Mesenchymal stem cell (in vitro differentiated cells and primary cell): Measurements from ENCODE around the gene ZNF621.

Experiments used
- DNase-seq: peaks from one replicate; pipeline ENCODE4 v3.0.0-alpha.2; 2013
- H2AFZ ChIP-seq: one replicate; pipeline ENCODE4 v1.6.1; 2013; ENCODE audit warnings: low read depth, mild to moderate bottlenecking, control low read depth, inconsistent platforms, low read length, moderate library complexity
- H2AK5ac ChIP-seq: 2 replicates; pipeline ENCODE4 v1.6.1; 2013; ENCODE audit warnings: low read length, moderate library complexity, mild to moderate bottlenecking, inconsistent platforms; ENCODE audit not compliant: severe bottlenecking
- H2BK120ac ChIP-seq: one replicate; pipeline ENCODE4 v1.6.1; 2013; ENCODE audit warnings: low read depth, mild to moderate bottlenecking, inconsistent platforms, low read length, moderate library complexity
- H2BK12ac ChIP-seq, 2 experiments: one replicate each; pipeline ENCODE4 v1.6.1; 2013; ENCODE audit warnings: inconsistent platforms in 2 of 2, low read length in 2 of 2, mild to moderate bottlenecking in 2 of 2, moderate library complexity in 2 of 2, control low read depth in 1 of 2
- H2BK15ac ChIP-seq: one replicate; pipeline ENCODE4 v1.6.1; 2013; ENCODE audit warnings: mild to moderate bottlenecking, low read depth, inconsistent platforms; ENCODE audit not compliant: poor library complexity, severe bottlenecking
- H2BK5ac ChIP-seq: 2 replicates; pipeline ENCODE4 v1.6.1; 2013; ENCODE audit warnings: low read depth, mild to moderate bottlenecking, low read length, control low read depth, inconsistent platforms; ENCODE audit not compliant: poor library complexity, severe bottlenecking
- H3K14ac ChIP-seq, 2 experiments: one replicate each; pipeline ENCODE4 v1.6.1; 2013; ENCODE audit warnings: inconsistent platforms in 2 of 2, low read length in 2 of 2, control low read depth in 1 of 2, mild to moderate bottlenecking in 1 of 2, moderate library complexity in 1 of 2
- H3K18ac ChIP-seq, 2 experiments: one replicate each; pipeline ENCODE4 v1.6.1; 2013; ENCODE audit warnings: inconsistent platforms in 2 of 2, low read length in 2 of 2, control low read depth in 1 of 2, low read depth in 1 of 2, mild to moderate bottlenecking in 1 of 2
- H3K23ac ChIP-seq, 2 experiments: one replicate each; pipeline ENCODE4 v1.6.1; 2013; ENCODE audit warnings: inconsistent platforms in 2 of 2, low read length in 2 of 2, mild to moderate bottlenecking in 2 of 2, moderate library complexity in 2 of 2, control low read depth in 1 of 2
- H3K27ac ChIP-seq: 2 replicates; pipeline ENCODE4 v1.5.1; 2013; ENCODE audit warnings: mild to moderate bottlenecking, moderate library complexity, low read length, control low read depth, inconsistent platforms; ENCODE audit not compliant: poor library complexity, severe bottlenecking
- H3K27me3 ChIP-seq, 2 experiments: 2 replicates each; pipeline versions ENCODE4 v1.6.1 to v1.7.0; 2013; ENCODE audit warnings: low read length in 2 of 2, mild to moderate bottlenecking in 2 of 2, moderate library complexity in 2 of 2, control low read depth in 1 of 2, inconsistent platforms in 1 of 2; ENCODE audit not compliant: control insufficient read depth in 1 of 2, insufficient read depth in 1 of 2
- H3K36me3 ChIP-seq, 2 experiments: 2 replicates each; pipeline versions ENCODE4 v1.6.1 to v1.7.0; 2013; ENCODE audit warnings: low read length in 2 of 2, control low read depth in 1 of 2, inconsistent platforms in 1 of 2, low read depth in 1 of 2, mild to moderate bottlenecking in 1 of 2; ENCODE audit not compliant: insufficient read depth in 2 of 2, control insufficient read depth in 1 of 2
- H3K4ac ChIP-seq, 2 experiments: one replicate each; pipeline ENCODE4 v1.6.1; 2013; ENCODE audit warnings: inconsistent platforms in 2 of 2, low read length in 2 of 2, mild to moderate bottlenecking in 2 of 2, moderate library complexity in 2 of 2, control low read depth in 1 of 2, low read depth in 1 of 2
- H3K4me1 ChIP-seq: 2 replicates; pipeline ENCODE4 v1.6.1; 2013; ENCODE audit warnings: low read depth, low read length, control low read depth; ENCODE audit not compliant: control insufficient read depth, insufficient read depth
- H3K4me2 ChIP-seq: 2 replicates; pipeline ENCODE4 v1.6.1; 2013; ENCODE audit warnings: low read length, mild to moderate bottlenecking, inconsistent platforms; ENCODE audit not compliant: poor library complexity, severe bottlenecking
- H3K4me3 ChIP-seq, 2 experiments: 2 replicates each; pipeline versions ENCODE4 v1.5.1 to v1.7.0; 2013; ENCODE audit warnings: low read length in 2 of 2, mild to moderate bottlenecking in 2 of 2, control low read depth in 1 of 2, low read depth in 1 of 2; ENCODE audit not compliant: insufficient read depth in 1 of 2
- H3K79me1 ChIP-seq: replicated peaks from 2 replicates; pipeline ENCODE4 v1.6.1; 2013; ENCODE audit warnings: mild to moderate bottlenecking, control low read depth, low read length, inconsistent platforms; ENCODE audit not compliant: poor library complexity, severe bottlenecking
- H3K9ac ChIP-seq: 2 replicates; pipeline ENCODE4 v1.7.0; 2013; ENCODE audit warnings: mild to moderate bottlenecking, low read length, moderate library complexity
- H3K9me3 ChIP-seq: 2 replicates; pipeline ENCODE4 v1.7.0; 2013; ENCODE audit warnings: mild to moderate bottlenecking, low read length; ENCODE audit not compliant: control insufficient read depth
- H4K8ac ChIP-seq: one replicate; pipeline ENCODE4 v1.6.1; 2013; ENCODE audit warnings: inconsistent platforms, mild to moderate bottlenecking, low read length, moderate library complexity
- H4K91ac ChIP-seq: one replicate; pipeline ENCODE4 v1.6.1; 2013; ENCODE audit warnings: mild to moderate bottlenecking, low read length, inconsistent platforms
- WGBS: methylation state at CpG from one replicate; pipeline ENCODE4 v1.1.7; 2013; ENCODE audit warnings: mixed read lengths; 5-methylcytosine and 5-hydroxymethylcytosine counted together

The ZNF621 gene

DNA sequence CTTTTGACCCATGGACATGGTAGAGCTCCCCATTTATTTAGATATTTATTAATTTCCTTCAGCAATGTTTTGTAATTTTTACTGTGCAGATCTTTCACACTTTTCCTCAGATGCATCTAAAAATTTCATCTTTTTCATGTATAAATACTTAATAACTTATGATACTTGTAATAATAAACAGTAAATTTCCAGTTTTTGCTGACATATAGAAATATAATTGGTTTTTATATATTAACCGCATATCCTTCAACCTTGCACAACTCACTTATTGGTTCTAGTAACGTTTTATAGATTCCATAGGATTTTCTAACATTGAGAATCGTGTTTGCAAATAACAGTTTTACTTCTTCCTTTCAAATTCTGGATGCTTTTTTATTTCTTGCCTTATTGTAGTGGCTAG, 3.5 kb upstream of the ZNF621 start:
- H2BK5ac ChIP-seq, result no peak overlapping the region
- H2BK15ac ChIP-seq, result no peak overlapping the region
- H3K23ac ChIP-seq, result no peak overlapping the region
- WGBS, result no CpG with 5 or more reads among the region's 3 CpGs
- no peaks in the 10 kb centered on the region for H3K9me3 ChIP-seq
- no peak overlapping the region for H3K18ac ChIP-seq
- H4K8ac ChIP-seq, result no peak overlapping the region
- H3K36me3 ChIP-seq, result peaks cover 2 to 4% of the 10 kb centered on the region in 2 experiments
- H3K4ac ChIP-seq, result no peak overlapping the region
- DNase-seq, result no peak
- H2BK120ac ChIP-seq, result no peak overlapping the region
- H3K27ac ChIP-seq, result no peak overlapping the region
- no peak overlapping the region for H4K91ac ChIP-seq
- H2AK5ac ChIP-seq, result no peak overlapping the region
- H3K14ac ChIP-seq, result no peak overlapping the region
- H2BK12ac ChIP-seq, result no peak overlapping the region
- no peaks in the 10 kb centered on the region for H3K27me3 ChIP-seq
- H3K4me2 ChIP-seq, result no peak overlapping the region
- H3K4me3 ChIP-seq, result no peak overlapping the region
- H2AFZ ChIP-seq, result no peak overlapping the region
- H3K4me1 ChIP-seq, result peaks cover 7% of the 10 kb centered on the region
- no peak overlapping the region for H3K9ac ChIP-seq
- H3K79me1 ChIP-seq, result peaks cover 2% of the 10 kb centered on the region

DNA sequence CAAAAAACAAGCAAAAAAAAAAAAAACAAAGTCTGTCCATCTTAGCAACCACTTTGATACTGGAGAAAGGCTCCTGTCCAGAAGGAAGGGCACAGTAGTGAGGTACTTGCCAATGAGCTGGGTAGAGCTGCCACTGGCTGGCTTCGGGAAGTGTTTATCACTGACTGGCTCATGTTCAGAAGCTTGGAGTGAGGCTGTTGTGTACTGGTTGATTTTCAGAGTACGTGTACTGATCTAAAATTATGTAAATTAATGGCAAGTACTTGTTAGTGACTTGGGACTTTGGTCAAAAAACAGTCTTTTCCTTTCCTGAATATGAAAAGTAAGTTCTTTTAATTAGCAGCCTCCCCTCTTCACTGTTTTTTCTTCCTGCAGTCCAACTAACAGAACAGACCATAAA, 979 bp upstream of the ZNF621 start:
- no peak overlapping the region for H3K23ac ChIP-seq
- peak; percentile 9 for DNase-seq
- H4K91ac ChIP-seq, result no peak overlapping the region
- H3K27ac ChIP-seq, result no peak overlapping the region
- H3K79me1 ChIP-seq, result peaks cover 4% of the 10 kb centered on the region
- H3K14ac ChIP-seq, result no peak overlapping the region
- no peak overlapping the region for H2BK15ac ChIP-seq
- no peak overlapping the region for H3K18ac ChIP-seq
- peaks cover 0 to 25% of the 10 kb centered on the region in 2 experiments for H3K36me3 ChIP-seq
- no peak overlapping the region for H3K4me2 ChIP-seq
- no peak overlapping the region for H2BK120ac ChIP-seq
- 100% methylated on average over 2 of the region's 2 CpGs for WGBS
- H3K4me3 ChIP-seq, result peak overlapping the region in 1 of 2 experiments; percentile 98
- H2AK5ac ChIP-seq, result no peak overlapping the region
- no peak overlapping the region for H2BK12ac ChIP-seq
- H2BK5ac ChIP-seq, result no peak overlapping the region
- no peaks in the 10 kb centered on the region for H3K27me3 ChIP-seq
- no peak overlapping the region for H3K4ac ChIP-seq
- peak overlapping the region; percentile 99 for H3K9ac ChIP-seq
- H2AFZ ChIP-seq, result no peak overlapping the region
- no peak overlapping the region for H4K8ac ChIP-seq
- H3K9me3 ChIP-seq, result no peaks in the 10 kb centered on the region
- peaks cover 7% of the 10 kb centered on the region for H3K4me1 ChIP-seq

DNA sequence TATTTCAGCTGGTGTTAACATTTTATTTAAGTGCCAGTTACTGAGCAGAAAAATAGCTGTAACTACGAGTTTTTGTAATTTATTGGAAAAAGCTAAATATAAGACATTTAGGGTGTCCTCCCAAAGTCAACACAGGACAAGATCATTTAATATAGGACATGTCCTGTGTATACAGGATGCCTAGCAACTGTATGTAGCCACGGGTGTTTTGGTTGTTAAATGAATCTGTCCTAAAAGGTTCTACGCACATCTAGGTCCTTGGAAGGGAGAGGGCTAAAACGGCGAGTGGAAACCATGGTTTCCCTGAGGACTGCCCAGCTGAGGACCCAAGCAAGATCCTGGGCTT, 565 bp upstream of the ZNF621 start:
- DNase-seq, result no peak
- peak overlapping the region; percentile 96 for H2AFZ ChIP-seq
- H3K4me2 ChIP-seq, result peak overlapping the region; percentile 92
- H2BK15ac ChIP-seq, result peak overlapping the region; percentile 97
- H3K23ac ChIP-seq, result peak overlapping the region in 1 of 2 experiments; percentile 57
- peak overlapping the region; percentile 65 for H3K27ac ChIP-seq
- peak overlapping the region; percentile 72 to 98 for H3K4me3 ChIP-seq
- H3K9me3 ChIP-seq, result no peaks in the 10 kb centered on the region
- peak overlapping the region; percentile 64 to 85 for H3K4ac ChIP-seq
- H2BK12ac ChIP-seq, result peak overlapping the region in 1 of 2 experiments; percentile 29
- peak overlapping the region; percentile 100 for H4K91ac ChIP-seq
- no peak overlapping the region for H2AK5ac ChIP-seq
- peak overlapping the region; percentile 91 to 99 for H3K18ac ChIP-seq
- H3K4me1 ChIP-seq, result peaks cover 7% of the 10 kb centered on the region
- H2BK120ac ChIP-seq, result no peak overlapping the region
- 49% methylated on average over 4 of the region's 5 CpGs for WGBS
- no peak overlapping the region for H2BK5ac ChIP-seq
- no peaks in the 10 kb centered on the region for H3K27me3 ChIP-seq
- H3K9ac ChIP-seq, result peak overlapping the region; percentile 99
- peak overlapping the region in 1 of 2 experiments; percentile 97 for H3K14ac ChIP-seq
- peak overlapping the region; percentile 100 for H4K8ac ChIP-seq
- peaks cover 7% of the 10 kb centered on the region for H3K79me1 ChIP-seq
- peaks cover 4 to 29% of the 10 kb centered on the region in 2 experiments for H3K36me3 ChIP-seq

DNA sequence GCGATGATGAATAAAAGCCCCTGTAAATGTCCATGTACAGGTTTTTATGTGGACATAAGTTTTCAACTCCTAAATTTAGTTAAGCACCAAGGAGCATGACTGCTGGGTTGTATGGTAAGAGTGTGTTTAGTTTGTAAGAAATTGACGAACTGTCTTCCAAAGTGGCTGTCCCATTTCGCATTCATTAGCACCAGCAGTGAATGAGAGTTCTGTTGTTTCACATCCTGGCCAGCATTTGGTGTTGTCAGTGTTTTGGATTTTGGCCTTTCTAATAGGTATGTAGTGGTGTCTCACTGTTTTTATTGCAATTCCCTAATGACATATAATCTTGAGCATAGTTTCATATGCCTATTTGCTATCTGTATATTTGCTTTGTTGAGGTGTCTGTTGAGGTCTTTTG, 3.7 kb downstream of the ZNF621 start:
- Histone ChIP-seq H3K14ac (no peak overlapping the region), H3K23ac (no peak overlapping the region), H3K27me3 (no peaks in the 10 kb centered on the region), H4K8ac (no peak overlapping the region), H2BK12ac (no peak overlapping the region), H3K9ac (no peak overlapping the region), H2BK5ac (no peak overlapping the region), H3K27ac (no peak overlapping the region), H3K9me3 (peaks cover 38% of the 10 kb centered on the region), H3K4me3 (no peak overlapping the region), H4K91ac (no peak overlapping the region), H3K4me2 (no peak overlapping the region), H3K4me1 (peaks cover 7% of the 10 kb centered on the region), H2BK120ac (no peak overlapping the region), H2AK5ac (no peak overlapping the region), H2AFZ (no peak overlapping the region), H3K79me1 (peaks cover 24% of the 10 kb centered on the region), H2BK15ac (no peak overlapping the region), H3K18ac (no peak overlapping the region), H3K36me3 (peaks cover 34 to 72% of the 10 kb centered on the region in 2 experiments), H3K4ac (no peak overlapping the region)
- DNase-seq, result no peak
- 98% methylated on average over 3 of the region's 3 CpGs for WGBS
